K562 (cell line): ENCODE measurements around the gene UBQLNL. TPM values are rescaled to one million over a fixed set of nuclear protein-coding genes. Genes with fewer than 3 reads are reported as not detected.
A peak's percentile ranks its signal among the peaks of the same experiment; 100 is the strongest.

Experiments
- HDAC3 ChIP-seq: fragments of 450-650 bp; IDR thresholded peaks from 2 replicates; pipeline ENCODE4 v1.6.1; 2018; ENCODE audit warnings: borderline replicate concordance, mild to moderate bottlenecking, moderate library complexity; ENCODE audit not compliant: partially characterized antibody
- HOXB6 ChIP-seq: fragments of 250-450 bp; sonication (Bioruptor Pico); IDR thresholded peaks from 2 replicates; pipeline ENCODE4 v1.5.1; 2022; ENCODE audit warnings: mild to moderate bottlenecking, borderline replicate concordance
- JUND ChIP-seq, 2 experiments: IDR thresholded peaks; 2 replicates in 1 of 2; 3 replicates in 1 of 2; pipeline ENCODE4 v1.6.1; 2011; ENCODE audit warnings: borderline replicate concordance in 2 of 2, low read depth in 2 of 2, low read length in 2 of 2, improper control_type of control experiment in 1 of 2, missing biosample characterization in 1 of 2, missing genetic modification characterization in 1 of 2, missing genetic modification reagents in 1 of 2
- PML ChIP-seq: IDR thresholded peaks from 2 replicates; pipeline ENCODE4 v1.6.1; 2012; ENCODE audit warnings: low read length, inconsistent platforms
- RAD21 ChIP-seq, 2 experiments: fragments of 250-450 bp in 1 of 2; fragments of 450-650 bp in 1 of 2; sonication (Bioruptor Pico) in 1 of 2; formaldehyde crosslinking in 1 of 2; IDR thresholded peaks in 1 of 2; conservative IDR thresholded peaks in 1 of 2; 2 replicates each; pipeline versions ENCODE4 v1.4.0 to v1.8.0; 2020 to 2022; ENCODE audit warnings: mild to moderate bottlenecking in 2 of 2, moderate library complexity in 1 of 2
- SMC3 ChIP-seq: conservative IDR thresholded peaks from 2 replicates; pipeline ENCODE4 v1.6.1; 2011; ENCODE audit warnings: low read depth, low read length, improper control_type of control experiment; ENCODE audit not compliant: insufficient read depth
- polyA plus RNA-seq, 8 experiments: library from polyadenylated mRNA; depleted of rRNA in 4 of 8; stranded (reverse) in 5 of 8; unstranded in 3 of 8; fragments of >200 nt; fragmentation: Nextera tagmentation in 2 of 8; fragmentation: Illumina TruSeq in 1 of 8; extraction: Ambion mirVana in 2 of 8; extraction: Trizol in 1 of 8; gene quantifications; 2 replicates each; pipeline versions ENCODE4 v1.2.1 to v1.2.3, GENCODE V29; 2011 to 2014; ENCODE audit warnings: inconsistent platforms in 1 of 8, missing spikeins in 1 of 8
- total RNA-seq, 7 experiments: library from RNA; depleted of rRNA in 6 of 7; stranded (reverse); fragments of >200 nt in 6 of 7; fragmentation: Illumina TruSeq in 2 of 7; extraction: Trizol in 2 of 7; gene quantifications; 2 replicates each; pipeline versions ENCODE4 v1.2.1 to v1.2.3, GENCODE V29; 2011 to 2021; ENCODE audit warnings: low replicate concordance in 1 of 7
- TF ChIP-seq, protein P1 (sequence below): fragments of 450-650 bp; IDR thresholded peaks from 2 replicates; pipeline ENCODE4 v1.6.1; 2017; ENCODE audit warnings: antibody characterized with exemption, mild to moderate bottlenecking
- TF ChIP-seq, protein P2 (sequence below): sonication (generic); IDR thresholded peaks from 2 replicates; pipeline ENCODE4 v1.6.1; 2016
- TF ChIP-seq, protein P3 (sequence below), 2 experiments: IDR thresholded peaks in 1 of 2; conservative IDR thresholded peaks in 1 of 2; 2 replicates each; pipeline ENCODE4 v1.6.1; 2016; ENCODE audit warnings: low read depth in 2 of 2, mild to moderate bottlenecking in 1 of 2, missing compliant biosample characterization in 1 of 2, missing genetic modification characterization in 1 of 2, moderate library complexity in 1 of 2
- TF ChIP-seq, protein P4 (sequence below), 2 experiments: fragments of 450-650 bp in 1 of 2; sonication (generic) in 1 of 2; formaldehyde crosslinking; conservative IDR thresholded peaks; 2 replicates each; pipeline versions ENCODE4 v1.4.0 to v1.8.1; 2020 to 2022; ENCODE audit warnings: mild to moderate bottlenecking in 1 of 2, missing genetic modification reagents in 1 of 2
- TF ChIP-seq, protein P5 (sequence below): fragments of 450-650 bp; IDR thresholded peaks from 2 replicates; pipeline ENCODE4 v1.6.1; 2018; ENCODE audit not compliant: partially characterized antibody

Gene UBQLNL
- total and polyA plus RNA-seq, 9 of the 15 experiments (the other 6 are each of a cell fraction or from before 2014, with no cell fraction given) = 0.07 to 0.27 (median 0.14) TPM

DNA sequence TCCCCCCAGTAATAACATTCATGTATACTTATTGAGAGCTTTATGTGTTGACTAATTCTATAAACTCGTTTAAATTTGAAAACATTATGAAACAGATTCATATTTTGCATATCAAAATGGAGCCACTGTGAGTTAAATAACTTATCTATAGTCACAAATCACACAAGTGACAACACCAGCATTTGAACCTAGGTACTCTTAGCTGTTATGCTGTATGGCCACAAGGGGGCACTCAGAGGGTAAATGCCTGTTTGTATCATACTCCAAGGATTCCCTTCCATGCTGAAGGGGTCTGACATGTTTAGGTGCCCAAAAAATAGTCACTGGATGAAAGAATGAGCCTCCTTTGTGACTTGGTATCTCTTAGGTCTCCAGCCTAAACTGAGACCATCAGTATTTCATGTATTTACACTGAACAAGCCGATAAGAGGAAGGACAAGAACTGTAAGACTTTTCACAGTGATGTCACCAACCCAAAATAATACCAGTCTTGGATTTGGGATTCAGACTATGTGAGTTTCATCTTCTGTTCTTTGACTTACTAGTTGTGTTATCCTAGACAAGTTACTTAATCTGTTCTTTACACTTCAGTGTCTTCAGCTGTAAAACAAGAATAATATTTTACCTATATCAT, 40.2 kb downstream of the UBQLNL start (continued):
- peak; percentile 63 to 79 for TF ChIP-seq RAD21 (CRISPR knock-in tag; conservative IDR thresholded peaks at IDR 0.05 in 1 of 2, IDR thresholded peaks at IDR 0.05 in 1 of 2)
- TF ChIP-seq, protein P1, sequence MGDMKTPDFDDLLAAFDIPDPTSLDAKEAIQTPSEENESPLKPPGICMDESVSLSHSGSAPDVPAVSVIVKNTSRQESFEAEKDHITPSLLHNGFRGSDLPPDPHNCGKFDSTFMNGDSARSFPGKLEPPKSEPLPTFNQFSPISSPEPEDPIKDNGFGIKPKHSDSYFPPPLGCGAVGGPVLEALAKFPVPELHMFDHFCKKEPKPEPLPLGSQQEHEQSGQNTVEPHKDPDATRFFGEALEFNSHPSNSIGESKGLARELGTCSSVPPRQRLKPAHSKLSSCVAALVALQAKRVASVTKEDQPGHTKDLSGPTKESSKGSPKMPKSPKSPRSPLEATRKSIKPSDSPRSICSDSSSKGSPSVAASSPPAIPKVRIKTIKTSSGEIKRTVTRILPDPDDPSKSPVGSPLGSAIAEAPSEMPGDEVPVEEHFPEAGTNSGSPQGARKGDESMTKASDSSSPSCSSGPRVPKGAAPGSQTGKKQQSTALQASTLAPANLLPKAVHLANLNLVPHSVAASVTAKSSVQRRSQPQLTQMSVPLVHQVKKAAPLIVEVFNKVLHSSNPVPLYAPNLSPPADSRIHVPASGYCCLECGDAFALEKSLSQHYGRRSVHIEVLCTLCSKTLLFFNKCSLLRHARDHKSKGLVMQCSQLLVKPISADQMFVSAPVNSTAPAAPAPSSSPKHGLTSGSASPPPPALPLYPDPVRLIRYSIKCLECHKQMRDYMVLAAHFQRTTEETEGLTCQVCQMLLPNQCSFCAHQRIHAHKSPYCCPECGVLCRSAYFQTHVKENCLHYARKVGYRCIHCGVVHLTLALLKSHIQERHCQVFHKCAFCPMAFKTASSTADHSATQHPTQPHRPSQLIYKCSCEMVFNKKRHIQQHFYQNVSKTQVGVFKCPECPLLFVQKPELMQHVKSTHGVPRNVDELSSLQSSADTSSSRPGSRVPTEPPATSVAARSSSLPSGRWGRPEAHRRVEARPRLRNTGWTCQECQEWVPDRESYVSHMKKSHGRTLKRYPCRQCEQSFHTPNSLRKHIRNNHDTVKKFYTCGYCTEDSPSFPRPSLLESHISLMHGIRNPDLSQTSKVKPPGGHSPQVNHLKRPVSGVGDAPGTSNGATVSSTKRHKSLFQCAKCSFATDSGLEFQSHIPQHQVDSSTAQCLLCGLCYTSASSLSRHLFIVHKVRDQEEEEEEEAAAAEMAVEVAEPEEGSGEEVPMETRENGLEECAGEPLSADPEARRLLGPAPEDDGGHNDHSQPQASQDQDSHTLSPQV = 0 out of 2 replicates have a peak, but pooled peaks have one; percentile 24
- TF ChIP-seq, protein P2, sequence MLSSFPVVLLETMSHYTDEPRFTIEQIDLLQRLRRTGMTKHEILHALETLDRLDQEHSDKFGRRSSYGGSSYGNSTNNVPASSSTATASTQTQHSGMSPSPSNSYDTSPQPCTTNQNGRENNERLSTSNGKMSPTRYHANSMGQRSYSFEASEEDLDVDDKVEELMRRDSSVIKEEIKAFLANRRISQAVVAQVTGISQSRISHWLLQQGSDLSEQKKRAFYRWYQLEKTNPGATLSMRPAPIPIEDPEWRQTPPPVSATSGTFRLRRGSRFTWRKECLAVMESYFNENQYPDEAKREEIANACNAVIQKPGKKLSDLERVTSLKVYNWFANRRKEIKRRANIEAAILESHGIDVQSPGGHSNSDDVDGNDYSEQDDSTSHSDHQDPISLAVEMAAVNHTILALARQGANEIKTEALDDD = peak; percentile 14; the same call in 1 of the 2 replicates
- TF ChIP-seq, protein P3, sequence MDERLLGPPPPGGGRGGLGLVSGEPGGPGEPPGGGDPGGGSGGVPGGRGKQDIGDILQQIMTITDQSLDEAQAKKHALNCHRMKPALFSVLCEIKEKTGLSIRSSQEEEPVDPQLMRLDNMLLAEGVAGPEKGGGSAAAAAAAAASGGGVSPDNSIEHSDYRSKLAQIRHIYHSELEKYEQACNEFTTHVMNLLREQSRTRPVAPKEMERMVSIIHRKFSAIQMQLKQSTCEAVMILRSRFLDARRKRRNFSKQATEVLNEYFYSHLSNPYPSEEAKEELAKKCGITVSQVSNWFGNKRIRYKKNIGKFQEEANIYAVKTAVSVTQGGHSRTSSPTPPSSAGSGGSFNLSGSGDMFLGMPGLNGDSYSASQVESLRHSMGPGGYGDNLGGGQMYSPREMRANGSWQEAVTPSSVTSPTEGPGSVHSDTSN (CRISPR knock-in tag; IDR thresholded peaks at IDR 0.05; ENCODE audit: low read depth) = 0 out of 2 replicates have a peak, but pooled peaks have one; percentile 5
- TF ChIP-seq, protein P3 (tag; conservative IDR thresholded peaks at IDR 0.05; ENCODE audit: low read depth) = peak; percentile 87
- TF ChIP-seq HDAC3 = peak; percentile 22
- TF ChIP-seq, protein P4, sequence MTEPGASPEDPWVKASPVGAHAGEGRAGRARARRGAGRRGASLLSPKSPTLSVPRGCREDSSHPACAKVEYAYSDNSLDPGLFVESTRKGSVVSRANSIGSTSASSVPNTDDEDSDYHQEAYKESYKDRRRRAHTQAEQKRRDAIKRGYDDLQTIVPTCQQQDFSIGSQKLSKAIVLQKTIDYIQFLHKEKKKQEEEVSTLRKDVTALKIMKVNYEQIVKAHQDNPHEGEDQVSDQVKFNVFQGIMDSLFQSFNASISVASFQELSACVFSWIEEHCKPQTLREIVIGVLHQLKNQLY (CRISPR knock-in tag; conservative IDR thresholded peaks at IDR 0.05) = no peak
- TF ChIP-seq HOXB6 (CRISPR knock-in tag) = no peak
- peak; percentile 58 for TF ChIP-seq SMC3
- no peak for TF ChIP-seq PML
- TF ChIP-seq, protein P5, sequence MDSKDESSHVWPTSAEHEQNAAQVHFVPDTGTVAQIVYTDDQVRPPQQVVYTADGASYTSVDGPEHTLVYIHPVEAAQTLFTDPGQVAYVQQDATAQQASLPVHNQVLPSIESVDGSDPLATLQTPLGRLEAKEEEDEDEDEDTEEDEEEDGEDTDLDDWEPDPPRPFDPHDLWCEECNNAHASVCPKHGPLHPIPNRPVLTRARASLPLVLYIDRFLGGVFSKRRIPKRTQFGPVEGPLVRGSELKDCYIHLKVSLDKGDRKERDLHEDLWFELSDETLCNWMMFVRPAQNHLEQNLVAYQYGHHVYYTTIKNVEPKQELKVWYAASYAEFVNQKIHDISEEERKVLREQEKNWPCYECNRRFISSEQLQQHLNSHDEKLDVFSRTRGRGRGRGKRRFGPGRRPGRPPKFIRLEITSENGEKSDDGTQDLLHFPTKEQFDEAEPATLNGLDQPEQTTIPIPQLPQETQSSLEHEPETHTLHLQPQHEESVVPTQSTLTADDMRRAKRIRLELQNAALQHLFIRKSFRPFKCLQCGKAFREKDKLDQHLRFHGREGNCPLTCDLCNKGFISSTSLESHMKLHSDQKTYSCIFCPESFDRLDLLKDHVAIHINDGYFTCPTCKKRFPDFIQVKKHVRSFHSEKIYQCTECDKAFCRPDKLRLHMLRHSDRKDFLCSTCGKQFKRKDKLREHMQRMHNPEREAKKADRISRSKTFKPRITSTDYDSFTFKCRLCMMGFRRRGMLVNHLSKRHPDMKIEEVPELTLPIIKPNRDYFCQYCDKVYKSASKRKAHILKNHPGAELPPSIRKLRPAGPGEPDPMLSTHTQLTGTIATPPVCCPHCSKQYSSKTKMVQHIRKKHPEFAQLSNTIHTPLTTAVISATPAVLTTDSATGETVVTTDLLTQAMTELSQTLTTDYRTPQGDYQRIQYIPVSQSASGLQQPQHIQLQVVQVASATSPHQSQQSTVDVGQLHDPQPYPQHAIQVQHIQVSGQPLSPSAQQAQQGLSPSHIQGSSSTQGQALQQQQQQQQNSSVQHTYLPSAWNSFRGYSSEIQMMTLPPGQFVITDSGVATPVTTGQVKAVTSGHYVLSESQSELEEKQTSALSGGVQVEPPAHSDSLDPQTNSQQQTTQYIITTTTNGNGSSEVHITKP = no peak
- no peak for TF ChIP-seq JUND (IDR thresholded peaks at IDR 0.05; ENCODE audit: borderline replicate concordance, low read depth, low read length)
- 0 out of 3 replicates have a peak, but pooled peaks have one; percentile 20 for TF ChIP-seq JUND (tag; IDR thresholded peaks at IDR 0.05; ENCODE audit: borderline replicate concordance, low read depth, low read length)
